GM21447 (cell line): ENCODE measurements around the gene DTNBP1.
A peak's percentile ranks its signal among the peaks of the same experiment; 100 is the strongest.
"Not testable (repeated sequence)": the region's sequence is repeated elsewhere in the genome, so short reads cannot be mapped to it uniquely, and the experiment has no call there.

ENCODE experiments used
- ATAC-seq: cut with Tn5 transposase; IDR thresholded peaks from one replicate; pipeline ENCODE4 v1.9.1; 2021; ENCODE audit not compliant: unreplicated experiment

Gene DTNBP1

DNA sequence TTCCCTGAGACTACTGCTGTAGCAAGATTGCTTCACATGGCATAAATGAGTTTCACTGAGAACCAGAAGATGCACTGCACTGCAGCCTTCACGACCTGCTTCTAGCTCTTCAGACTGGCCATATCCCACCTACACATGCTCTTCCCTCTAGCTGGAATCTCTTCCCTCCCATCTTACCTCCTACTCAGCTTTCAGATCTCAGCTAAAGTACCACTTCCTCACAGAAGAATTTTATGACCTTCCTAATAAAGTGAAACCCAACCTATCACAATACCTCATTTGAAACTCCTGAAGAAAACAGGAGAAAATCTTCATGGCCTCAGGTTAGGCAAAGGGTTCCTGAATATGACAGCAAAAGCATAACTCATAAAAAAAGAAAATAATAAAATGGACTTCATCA, 99.9 kb downstream of the DTNBP1 start:
- ATAC-seq, result no peak

DNA sequence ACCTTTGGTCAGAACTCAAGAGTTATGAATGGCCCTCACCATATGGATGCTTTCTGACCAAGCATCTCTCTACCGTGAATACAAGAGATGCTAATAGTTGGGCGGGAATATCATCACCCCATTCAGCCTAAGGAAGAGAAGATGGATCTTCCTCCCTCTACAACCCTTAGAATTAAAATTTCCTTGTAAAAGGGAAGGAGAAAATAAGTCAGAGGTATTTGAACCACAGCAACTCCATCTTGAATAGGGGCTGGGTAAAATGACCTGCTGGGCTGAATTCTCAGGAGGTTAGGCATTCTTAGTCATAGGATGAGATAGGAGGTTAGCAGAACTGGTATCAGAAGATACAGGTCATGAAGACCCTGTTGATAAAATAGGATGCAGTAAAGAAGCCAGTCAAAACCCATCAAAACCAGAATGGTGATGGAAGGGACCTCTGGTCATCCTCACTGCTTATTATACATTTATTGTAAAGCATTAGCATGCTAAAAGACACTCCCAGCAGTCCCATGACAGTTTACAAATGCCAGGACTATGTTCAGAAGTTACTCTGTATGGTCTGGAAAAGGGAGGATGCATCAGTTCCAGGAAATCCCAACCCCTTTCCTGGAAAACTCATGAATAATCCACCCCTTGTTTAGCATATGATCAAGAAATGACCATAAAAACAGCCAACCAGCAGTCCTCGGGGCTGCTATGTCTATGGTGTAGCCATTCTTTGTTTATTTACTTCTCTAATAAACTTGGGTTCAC, 101.2 kb downstream of the DTNBP1 start:
- ATAC-seq, result no peak

DNA sequence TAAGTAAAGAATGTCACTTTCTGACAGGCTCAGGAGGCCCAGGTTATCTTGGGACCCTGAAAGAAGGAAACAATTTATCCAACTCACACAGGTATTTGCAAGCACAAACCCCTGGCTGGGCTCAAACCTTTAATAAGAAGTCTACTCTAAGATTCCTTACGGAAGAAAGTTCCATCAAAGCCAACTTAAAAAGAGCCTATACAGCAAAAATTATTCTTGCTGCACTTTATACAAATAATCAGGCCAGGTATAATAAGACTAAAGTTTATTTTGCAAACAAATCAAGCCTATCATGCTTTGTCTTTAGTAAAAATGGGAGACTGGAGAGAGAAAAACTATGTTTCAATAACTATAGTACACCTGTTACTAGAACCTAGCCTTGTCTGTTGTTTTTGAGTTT, 102.1 kb downstream of the DTNBP1 start:
- ATAC-seq, result no peak

DNA sequence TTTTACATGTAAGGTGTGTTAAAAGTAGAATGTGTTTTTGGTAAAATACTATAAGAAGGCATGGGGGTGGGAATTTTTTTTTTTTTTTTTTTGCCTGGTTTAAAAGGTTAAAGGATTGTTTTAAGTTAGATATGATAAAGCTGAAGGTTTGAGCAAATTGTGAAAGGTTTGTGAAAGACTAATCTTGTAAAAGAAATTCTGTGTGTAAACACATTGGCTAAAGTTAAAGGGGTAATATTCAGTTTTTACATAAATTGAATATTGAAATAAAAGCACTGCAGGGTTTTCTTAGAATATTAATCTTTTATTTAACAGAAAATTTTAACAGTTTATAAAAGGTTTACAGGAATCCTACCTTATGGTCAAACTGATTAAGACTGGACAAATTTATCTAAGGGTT, 105.7 kb downstream of the DTNBP1 start:
- no peak for ATAC-seq

DNA sequence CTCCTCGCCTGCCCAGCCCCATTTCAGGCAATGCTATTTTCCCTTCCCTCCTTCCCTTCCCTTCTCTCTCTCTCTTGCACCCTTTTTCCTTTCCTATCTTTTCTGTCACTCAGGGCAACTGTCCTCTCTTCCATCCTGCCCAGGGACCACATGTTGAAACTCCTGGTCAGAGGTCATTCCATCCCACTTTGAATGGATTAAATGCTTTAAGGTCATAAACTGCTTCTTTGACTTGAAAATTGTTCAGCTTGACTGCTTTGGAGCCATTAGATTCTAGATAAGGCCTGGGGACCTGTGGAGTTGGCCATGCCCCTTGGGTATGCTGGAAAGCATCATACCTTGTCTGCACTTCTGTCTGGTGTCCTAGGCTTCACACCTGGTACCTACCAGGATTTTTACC, 106.1 kb downstream of the DTNBP1 start:
- ATAC-seq, result no peak

DNA sequence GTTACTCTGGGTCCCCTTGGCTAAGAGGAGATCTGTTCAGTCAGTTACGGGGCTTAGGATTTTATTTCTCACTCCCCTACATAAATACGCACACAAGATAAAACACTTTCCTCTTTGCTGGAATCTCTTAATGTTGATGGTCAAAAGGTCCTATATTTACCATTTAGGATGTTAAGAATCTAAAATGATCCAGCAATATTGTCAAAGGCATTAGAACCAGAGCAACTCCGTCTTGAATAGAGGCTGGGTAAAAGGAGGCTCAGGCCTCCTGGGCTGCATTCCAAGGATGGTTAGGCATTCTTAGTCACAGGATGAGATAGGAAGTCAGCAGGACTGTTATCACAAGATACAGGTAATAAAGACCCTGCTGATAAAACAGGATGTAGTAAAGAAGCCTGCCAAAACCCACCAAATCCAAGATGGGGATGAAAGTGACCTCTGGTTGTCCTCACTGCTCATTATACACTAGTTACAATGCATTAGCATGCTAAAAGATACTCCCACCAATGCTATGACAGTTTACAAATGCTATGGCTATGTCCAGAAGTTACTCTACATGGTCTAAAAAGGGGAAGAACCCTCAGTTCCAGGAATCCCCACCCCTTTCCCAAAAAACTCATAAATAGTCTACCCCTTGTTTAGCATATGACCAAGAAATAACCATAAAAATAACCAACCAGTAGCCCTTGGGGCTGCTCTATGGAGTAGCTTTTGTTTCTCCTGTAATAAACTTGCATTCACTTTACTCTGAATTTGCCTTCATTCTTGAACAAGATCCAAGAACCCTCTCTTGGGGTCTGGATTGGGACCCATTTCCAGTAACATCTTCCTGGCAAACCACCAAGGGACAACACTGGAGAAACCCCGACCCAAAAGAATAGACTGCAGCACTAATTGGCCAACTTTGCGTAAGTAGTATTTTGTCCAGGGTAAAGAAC, 107.5 kb downstream of the DTNBP1 start:
- ATAC-seq, result no peak

DNA sequence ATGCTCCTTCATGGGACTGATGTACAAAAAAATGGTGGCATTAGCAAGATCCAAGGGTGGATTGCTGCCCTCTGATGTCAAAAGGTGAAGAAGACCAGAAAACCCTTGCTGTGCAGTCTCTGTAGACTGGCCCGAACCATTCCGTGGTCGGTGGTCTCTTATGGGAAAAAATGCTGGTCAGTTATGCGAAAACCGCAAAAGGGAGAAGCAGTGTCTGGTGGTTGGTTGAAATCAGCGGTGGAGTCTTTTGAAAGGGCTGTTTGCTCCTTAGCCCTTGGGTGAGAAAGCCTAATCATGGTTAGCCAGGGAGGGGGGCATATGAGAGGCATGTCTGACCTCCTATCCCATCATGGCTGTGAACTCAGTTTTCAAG, 108.1 kb downstream of the DTNBP1 start:
- ATAC-seq, result no peak

DNA sequence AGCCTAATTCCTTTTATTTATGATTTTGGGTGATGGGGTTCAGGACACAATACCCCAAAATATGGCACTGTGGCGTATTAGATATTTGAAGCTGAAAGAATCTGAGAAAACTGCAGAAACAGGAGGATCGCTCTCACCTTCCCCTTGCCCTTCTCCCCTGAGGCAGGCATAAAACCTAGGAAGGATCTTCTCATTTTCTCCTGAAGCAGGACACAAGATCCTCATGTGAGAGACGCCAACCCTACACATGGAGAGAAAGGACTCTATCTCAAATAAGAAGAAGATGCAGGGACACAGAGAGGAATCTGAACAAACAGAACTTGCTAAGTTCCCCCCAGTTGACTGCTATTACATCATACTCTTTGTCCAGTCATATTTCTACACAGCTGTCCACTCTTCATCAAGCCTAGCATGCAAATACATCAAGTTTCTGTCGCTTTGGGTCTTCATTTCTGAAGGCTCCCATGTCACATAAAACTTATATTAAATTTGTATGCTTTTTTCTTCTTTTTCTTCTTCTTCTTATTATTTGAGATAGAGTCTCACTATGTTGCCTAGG, 109.0 kb downstream of the DTNBP1 start:
- ATAC-seq, result no peak

DNA sequence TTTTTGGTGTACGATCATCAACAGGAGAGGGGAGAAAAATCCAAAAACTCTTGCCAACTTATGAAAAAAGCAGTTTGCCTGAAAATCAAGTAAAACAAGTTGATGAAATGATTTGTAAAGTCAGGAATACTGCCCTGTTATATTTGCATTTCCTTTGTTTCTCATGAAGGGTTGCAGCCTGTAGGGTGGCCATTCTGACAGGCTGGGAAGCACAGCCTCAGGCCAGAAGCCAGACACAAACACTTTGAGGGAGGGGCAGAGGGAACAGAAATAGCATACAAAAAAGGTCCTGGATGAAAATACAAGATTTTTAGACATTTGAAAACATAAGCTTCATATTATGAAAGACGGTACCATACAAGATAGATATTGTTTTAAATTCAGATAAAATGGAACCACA, 109.8 kb downstream of the DTNBP1 start:
- ATAC-seq, result no peak

DNA sequence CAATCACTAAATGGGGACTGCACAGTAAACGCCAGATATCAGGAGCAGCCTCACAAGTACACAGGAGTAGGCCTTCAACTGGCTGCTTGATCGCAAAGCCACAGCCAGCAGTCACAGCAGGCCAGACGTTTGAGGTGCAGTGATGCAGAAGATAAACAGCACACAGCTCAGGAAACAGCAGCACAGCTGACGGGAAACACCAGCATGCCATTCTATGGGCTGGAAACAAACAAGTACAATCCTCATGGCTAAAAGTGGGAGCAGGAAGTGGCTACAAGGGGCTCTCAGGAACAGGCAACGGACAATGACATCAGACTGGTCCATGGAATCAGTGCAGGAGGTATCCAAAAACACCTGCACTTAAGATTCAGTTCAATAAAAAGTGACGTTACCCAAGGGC, 111.0 kb downstream of the DTNBP1 start:
- peak; percentile 51 for ATAC-seq

DNA sequence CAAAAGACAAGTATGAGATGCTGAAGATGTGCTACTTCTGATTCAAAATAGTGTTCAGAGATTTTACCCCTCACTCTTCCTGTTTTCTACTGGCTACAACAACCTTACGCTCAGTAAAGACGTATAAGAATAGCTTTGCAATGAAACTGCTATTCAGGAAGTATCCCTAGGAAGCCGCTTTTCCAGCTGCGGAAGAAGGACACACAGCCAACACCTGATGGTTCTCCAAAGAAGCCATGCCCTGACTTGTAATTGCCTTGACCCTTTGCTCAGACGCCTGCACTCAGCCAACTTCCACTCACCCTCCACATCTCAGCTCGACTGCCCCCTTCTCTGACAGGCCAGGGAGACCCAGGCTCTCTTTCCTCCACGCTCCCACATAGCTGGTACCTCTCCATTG, 111.6 kb downstream of the DTNBP1 start:
- no peak for ATAC-seq

DNA sequence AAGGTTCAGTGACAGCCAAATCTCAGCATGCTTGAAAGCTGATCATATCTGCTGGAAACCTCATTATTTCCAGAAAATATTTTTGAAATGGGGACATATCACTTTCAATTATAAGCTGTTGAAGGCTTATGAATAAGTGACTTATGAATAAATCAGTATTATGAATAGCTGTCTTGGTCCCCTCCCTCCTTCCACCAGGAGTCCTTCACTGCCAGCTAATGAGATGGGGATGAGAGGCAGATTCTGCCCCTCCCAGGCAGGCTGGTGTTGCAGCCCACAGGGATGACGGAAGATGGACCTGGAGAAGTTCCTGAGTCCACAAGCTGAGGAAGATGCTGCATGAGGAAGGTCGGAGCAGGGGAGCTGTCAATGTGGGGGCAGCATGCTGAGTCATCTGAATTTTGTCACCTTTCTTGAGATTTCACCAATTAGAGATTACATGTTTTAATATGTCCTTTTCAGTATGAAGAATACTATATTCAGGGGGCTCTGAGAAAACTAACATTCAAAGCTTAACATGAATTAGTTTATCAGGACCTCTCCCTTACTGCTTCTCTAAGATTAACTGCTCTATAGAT, 112.2 kb downstream of the DTNBP1 start:
- ATAC-seq, result no peak

DNA sequence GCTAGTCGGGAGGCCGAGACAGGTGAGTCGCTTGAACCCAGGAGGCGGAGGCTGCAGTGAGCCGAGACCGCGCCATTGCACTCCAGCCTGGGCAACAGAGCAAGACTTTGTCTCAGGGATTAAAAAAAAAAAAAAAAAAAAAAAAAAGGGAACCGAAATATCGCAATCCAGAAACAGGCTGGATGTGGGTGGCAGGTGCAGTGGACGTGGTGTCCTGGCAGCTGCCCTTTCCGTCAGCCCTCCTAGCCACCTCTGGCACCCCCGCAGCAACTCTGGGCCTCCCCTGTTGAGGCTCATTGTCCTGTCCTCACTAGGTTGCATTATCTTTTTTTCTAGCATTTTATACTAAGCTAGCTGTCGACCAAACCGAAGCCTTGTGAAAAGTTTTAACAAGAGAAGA, 113.5 kb downstream of the DTNBP1 start:
- no peak for ATAC-seq

DNA sequence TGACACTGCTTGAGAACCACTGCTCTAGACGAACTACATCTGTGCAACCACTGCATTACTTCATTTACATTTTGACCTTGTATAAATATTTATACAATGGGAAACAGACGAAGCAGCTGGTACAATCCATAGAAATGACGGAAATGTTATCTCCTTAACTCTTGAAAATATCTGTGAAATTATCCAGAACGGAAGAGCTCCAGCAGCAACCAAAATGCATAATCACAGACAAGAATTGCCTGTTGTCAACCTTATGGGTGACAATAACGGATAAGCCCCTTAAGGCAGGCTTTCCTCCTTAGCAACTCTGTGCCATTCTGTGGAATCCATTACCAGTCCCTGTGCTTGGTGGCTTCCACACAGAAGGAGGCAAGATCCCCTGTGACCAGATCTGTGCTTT, 115.4 kb downstream of the DTNBP1 start:
- no peak for ATAC-seq

DNA sequence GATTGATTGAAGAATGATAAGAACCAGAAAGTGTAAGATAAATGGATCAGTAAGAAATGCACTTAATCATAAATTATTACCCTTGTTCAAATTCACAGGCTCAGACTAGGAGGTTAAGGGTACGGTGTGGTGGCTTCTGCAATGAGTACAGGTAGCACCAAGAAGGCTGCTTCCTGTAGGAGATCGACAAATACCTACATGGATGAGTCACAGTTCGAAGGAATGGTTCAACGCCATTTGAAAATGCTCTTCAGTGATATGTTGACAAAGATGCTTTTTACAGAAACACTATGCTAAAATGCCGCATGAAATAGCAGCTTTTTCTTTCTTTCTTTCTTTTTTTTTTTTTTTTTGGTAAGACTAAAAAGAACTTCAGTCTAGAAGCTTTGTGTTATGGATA, 116.2 kb downstream of the DTNBP1 start:
- no peak for ATAC-seq

DNA sequence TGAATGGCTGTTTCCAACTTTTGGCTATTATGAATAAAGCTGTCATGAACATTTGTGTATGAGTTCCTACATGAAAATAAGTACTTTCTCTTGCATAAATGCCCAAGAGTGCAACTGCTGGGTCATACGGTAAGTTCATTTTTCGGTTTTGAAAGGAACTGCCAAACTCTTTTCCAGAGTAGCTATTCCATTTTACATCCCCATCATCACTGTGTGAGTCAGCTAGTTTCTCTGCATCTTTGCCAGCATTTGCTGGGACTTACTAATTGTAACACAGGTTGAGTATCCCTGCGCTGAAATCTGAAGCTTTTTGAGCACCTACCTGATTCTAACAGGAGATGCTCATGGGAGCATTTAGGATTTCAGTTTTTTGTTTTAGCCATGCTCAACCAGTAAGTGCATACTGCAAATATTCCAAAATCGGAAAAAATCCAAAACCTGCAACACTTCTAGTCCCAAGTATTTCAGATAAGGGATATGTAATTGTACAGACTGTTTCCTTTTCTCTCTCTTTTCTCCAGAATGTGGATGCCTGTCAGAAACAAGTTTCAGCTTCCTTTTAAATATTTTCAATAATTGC, 118.4 kb downstream of the DTNBP1 start:
- ATAC-seq, result no peak

DNA sequence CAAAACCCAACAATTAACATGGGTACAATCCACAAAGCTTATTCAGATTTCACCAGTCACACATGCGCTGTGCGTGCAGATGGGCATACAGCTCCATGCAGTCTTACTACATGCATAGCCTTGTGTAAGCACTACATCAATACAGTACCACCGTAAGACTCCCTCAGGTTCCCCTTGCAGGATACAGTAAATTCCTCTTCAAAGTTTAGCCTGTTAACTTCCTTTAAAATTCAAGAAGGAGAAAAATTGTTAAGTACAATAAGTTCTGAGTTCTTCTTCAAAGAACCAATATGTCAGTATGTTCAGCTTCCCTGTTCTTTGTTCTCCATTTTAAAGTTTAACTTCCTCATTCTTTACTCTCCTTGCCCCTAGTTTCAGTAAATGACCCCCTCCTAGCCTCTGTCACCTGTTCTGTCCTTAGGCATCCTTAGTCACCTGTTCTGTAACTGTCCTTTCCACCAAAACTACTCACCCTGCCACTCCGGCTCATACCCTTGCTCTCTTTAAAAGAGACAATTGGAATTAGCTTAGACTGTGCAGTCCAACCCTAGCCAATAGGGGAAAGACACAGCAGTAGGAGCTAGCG, 119.4 kb downstream of the DTNBP1 start:
- ATAC-seq, result not testable (repeated sequence)

DNA sequence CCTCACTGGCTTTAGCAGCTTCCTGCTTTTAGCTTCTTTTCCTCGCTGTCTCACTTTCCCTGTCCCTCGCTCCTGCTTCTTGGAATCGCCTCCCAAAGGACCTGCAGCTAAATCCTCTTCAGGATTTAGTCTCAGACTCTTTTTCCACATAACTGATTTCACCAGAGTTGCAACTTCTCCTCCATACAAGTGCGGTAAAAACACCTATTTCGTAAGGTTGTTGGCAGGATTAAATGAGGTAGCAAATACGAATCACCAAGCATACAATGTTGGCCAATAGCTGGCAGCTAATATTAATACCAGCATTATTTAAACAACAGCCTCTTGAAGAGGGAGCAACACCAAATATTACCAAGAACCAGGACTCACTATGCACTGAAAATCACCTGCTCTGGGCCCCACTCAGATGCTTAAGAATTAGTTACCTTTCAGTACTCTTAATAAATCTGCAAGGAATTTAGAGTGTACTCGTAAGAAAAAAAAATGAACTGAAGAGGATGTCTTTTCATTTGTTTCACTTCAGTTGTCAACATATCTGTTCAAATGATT, 123.0 kb downstream of the DTNBP1 start:
- no peak for ATAC-seq

DNA sequence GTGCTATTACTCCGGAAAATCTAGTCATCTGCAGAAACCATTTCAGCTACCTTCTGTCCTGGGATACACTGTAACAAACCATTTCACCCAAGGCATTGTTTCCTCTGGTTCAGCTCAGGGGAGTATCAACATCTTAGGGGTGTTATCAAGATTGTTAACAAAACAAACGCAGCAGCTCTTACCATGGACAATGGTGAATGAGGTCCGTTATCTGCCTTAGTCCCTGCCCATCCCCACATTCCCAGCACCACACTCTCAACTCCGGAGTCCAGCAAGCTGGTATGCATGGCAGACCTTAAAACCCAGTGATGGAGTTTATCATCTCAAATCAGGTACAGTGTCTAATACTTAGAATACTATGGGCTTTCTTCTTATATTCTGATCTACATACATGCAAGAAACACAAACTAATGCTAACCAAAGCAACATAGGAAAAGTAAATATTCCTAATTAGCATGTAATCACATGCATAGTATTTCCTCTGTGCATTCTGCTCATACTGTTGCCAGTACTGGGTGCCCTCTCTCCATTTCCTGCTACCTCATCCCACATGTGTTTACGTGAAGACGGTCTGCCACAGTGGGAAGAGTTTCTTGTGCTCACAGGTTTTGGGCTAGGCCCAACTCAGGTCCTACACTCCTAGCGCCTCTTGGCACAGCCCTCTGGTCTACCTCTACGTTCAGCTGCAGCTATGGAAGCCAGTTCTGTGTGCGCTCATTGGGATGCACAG, 123.9 kb downstream of the DTNBP1 start:
- no peak for ATAC-seq

DNA sequence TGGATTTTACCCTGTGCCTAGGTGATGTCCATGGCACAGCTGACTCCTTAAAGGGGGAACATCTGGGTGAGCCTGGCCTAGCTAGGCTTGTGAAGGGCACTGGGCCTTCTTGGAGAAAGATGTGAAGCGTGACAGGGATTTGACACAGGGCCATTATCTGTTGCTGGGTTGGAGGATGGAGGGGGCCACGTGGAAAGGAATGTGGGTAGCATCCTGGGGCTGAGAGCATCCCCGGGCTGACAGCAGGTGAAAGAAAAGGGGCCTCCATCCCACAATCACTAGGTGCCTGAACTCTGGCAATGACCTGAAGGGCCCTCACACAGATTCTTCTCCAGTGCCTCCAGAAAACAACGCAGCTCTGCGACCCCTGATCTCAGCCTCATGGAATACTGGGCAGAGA, 124.7 kb downstream of the DTNBP1 start:
- ATAC-seq, result no peak
